Activated T-cell treated with anti-CD3 and anti-CD28 coated beads, Interleukin-2, amount 50 U/mL, for 1 hour (primary cell): ENCODE data around the gene NEU4.
"Not testable (repeated sequence)": the region's sequence is repeated elsewhere in the genome, so short reads cannot be mapped to it uniquely, and the experiment has no call there.

Experiments used
- DNase-seq: peaks from one replicate; pipeline ENCODE4 v3.0.0-alpha.2; 2020

Gene NEU4

GRCh38 chr2:241799522-241800197 lies 9.3 kb upstream of the NEU4 start:
- no peak for DNase-seq

- DNase-seq = not testable (repeated sequence)
These were observed 8.6 kb upstream of the NEU4 start for GRCh38 chr2:241800198-241800903.

- DNase-seq = no peak
These were observed 7.2 kb upstream of the NEU4 start for GRCh38 chr2:241801611-241802420.

- no peak for DNase-seq
These were observed 6.3 kb upstream of the NEU4 start for GRCh38 chr2:241802421-241803318.

DNA sequence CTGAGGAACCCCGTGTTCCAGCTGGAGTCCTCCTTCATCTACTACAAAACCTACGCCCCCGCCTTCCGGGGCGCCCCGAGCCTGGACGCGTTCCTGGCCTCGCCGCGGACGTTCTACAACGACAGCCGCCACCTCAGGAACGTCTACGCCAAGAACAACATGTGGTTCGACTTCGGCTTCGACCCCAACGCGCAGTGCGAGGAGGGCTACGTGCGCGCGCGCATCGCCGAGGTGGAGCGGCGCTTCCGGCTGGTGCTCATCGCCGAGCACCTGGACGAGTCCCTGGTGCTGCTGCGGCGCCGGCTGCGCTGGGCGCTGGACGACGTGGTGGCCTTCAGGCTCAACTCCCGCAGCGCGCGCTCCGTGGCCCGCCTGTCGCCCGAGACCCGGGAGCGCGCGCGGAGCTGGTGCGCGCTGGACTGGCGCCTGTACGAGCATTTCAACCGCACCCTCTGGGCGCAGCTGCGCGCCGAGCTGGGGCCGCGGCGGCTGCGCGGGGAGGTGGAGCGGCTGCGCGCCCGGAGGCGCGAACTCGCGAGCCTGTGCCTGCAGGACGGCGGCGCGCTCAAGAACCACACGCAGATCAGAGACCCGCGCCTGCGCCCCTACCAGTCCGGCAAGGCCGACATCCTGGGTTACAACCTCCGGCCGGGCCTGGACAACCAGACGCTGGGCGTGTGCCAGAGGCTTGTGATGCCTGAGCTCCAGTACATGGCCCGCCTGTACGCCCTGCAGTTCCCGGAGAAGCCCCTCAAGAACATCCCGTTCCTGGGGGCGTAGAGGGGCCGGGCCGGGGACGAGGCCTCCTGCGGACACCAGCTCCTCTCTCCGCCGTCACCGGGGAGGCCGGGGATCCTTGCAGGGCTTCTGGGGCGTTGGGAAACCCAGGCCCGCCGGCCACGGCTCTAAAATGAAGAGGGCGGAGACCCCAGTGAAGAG lies 5.3 kb upstream of the NEU4 start:
- peak; percentile 63 for DNase-seq

DNA sequence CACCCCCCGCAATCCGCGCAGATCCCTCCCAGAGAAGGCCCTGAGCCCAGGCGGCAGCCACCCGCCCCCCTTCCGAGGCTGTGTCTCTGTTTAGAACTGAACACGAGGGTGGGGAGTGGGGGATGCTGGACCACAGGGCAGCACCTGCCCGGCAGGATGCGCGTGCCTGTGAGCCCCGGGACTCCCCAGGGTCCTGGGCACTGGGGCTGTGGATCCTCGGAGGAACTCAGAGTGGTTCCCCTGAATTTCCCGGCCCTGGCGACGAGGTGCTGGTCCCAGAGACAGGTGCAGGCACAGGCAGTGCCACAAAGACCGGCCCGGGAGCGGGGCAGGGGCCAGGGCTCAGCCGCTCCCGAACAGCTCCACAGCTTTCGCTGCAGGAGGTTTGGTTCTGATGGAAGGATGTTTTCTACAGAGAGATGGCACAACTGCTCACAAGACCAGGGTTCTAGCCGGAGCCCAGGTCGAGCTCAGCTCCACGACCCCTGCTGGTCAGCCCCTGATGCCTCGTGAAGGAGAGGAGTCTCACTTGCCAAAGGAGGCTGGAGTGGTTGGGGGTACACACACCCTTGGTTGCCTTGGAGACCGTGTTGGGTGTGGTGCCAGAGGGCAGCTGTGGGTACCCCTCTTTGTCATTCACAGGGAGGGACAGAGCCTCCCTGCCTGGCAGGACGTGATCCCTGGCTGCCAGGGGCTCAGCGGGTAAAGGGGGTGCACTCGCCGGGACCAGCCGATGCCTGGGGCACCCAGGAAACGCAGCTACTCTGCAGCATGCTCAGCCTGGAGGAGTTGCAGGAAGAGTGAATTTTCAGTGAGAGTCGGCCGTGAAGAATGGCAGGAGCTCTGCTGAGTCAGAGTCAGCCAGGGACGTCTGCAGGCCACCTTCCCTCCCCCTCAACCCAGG lies 4.4 kb upstream of the NEU4 start:
- DNase-seq = peak; percentile 50

DNA sequence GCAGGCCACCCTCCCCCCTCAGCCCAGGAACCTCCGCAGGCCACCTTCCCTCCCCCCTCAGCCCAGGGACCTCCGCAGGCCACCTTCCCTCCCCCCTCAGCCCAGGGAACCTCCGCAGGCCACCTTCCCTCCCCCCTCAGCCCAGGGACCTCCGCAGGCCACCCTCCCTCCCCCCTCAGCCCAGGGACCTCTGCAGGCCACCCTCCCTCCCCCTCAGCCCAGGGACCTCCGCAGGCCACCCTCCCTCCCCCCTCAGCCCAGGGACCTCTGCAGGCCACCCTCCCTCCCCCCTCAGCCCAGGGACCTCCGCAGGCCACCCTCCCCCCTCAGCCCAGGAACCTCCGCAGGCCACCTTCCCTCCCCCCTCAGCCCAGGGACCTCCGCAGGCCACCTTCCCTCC lies 2.8 kb upstream of the NEU4 start:
- not testable (repeated sequence) for DNase-seq

- DNase-seq = no peak
These were observed 807 bp upstream of the NEU4 start for GRCh38 chr2:241808051-241808720.

GRCh38 chr2:241809383-241810306 lies 652 bp downstream of the NEU4 start:
- DNase-seq = no peak

DNA sequence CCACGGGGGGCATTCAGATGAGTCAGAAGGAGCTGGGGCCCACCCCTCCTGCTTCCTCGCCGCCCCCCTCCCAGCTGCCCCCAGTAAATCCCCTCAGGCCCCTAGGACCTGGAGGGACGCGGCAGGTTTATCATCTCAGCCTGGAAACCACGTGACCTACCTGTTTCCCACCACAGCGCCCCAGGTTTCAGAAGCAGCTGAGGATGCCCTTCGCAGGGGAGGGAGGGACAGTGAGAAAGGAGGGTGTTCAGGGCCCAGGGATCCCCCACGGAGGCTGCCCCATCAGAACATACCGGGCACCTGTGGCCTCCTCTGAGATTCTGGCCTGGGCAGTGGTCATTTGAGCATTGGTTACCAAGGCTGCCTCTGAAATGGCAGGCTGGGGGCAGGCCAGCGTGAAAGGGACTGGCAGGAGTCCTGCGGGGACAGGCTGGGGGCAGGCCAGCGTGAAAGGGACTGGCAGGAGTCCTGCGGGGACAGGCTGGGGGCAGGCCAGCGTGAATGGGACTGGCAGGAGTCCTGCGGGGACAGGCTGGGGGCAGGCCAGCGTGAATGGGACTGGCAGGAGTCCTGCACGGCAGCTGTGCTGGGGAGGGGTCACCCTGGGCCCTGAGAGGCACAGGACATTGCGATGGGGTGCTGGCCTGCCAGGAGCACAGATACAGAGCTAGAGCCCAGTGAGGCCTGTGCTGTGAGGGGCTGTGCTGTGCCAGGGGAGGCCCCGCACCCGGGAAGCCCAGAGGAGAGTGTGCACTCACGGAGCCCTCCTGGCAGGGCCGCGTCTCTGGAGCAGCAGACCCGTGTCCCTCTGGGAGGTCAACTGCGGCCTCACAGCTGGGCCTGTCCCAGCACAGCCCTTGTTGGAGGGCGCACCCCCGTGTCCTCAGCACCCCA lies 1.6 kb downstream of the NEU4 start:
- no peak for DNase-seq

GRCh38 chr2:241811201-241811951 lies 2.4 kb downstream of the NEU4 start:
- no peak for DNase-seq

DNA sequence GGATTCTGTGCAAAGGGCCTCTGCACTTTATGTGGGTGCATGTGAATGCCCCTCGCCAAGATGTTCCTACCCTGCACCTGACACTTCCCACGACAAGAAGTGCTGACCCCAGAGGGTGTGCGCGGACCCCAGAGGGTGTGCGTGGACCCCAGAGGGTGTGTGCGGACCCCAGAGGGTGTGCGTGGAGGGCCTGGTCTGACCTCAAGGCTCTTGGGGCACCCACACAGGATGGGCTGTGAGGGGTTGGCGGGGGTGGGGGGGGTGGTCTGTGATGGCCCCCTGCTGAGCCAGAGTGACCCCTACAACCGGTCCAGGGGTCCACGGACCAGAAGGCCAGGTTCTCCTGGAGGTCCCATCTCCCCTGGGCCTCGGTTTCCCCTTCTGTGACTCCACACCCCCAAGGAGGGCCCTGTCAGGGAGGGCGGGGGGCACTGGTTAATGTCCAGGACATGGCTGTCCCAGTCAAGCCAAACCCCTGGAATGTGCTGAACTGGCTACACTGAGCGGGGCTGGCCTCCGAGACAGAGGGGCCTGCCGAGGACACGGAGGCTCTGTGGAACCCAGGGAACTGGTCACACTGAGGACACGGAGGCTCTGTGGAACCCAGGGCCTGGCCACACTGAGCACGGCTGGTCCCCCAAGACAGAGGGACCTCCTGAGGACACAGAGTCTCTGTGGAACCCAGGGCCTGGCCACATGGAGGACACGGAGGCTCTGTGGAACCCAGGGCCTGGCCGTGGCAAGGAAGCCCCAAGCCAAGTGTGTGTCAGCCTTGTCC lies 3.1 kb downstream of the NEU4 start:
- no peak for DNase-seq

DNA sequence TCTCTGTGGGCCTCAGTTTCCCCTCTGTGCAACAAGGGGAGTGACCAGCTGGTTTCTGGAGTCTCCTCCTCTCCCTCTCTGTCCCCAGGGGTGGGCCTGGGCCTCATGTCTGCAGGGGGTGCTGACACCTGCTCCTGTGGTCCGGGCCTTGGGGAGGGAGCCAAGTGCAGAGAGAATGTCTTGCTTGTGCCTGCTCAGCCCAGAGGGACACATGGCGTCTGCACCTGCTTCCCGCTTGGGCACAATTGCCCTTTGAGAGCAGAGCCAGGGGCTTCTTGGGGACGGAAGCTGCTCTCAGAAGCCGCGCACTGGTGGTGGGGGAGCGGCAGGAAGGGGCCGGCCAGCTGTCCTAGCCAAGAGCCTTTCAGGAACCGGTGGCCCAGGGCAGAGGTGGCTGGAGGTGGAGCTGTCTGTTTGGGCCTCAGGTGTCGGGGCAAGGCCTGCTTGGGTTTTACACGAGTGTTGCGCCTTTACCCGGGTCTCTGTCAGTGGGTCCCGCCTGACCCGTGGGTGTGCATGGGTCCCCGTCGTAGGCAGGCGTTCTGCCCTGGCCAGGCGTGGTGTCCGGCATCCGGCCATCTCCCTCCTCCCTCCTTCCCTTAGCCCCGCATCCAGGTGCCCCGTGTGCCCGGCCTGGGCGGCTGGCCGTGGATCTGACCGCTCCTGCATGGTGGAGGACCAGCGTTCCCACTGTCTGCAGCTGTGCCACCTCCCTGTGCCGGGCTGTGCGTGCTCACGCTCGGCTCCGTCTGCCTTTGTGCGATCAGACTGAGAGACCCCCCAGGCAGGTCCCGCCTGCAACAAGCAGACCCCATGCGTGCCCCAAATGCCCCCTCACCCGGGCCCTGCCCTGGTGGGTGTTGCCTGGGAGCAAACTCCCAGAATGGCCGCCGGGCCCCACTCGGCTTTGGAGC lies 4.0 kb downstream of the NEU4 start:
- DNase-seq = no peak

- peak; percentile 45 for DNase-seq
These were observed 4.8 kb downstream of the NEU4 start for GRCh38 chr2:241813644-241814392.
